Mesendoderm (in vitro differentiated cells): ENCODE measurements around the gene XAB2. TPM values are rescaled to one million over a fixed set of nuclear protein-coding genes. Genes with fewer than 3 reads are reported as not detected.

Source experiments
- DNase-seq: peaks from one replicate; pipeline ENCODE4 v3.0.0; 2013
- H2AK5ac ChIP-seq: 2 replicates; pipeline ENCODE4 v1.6.1; 2013; ENCODE audit warnings: low read length, inconsistent platforms
- H2BK120ac ChIP-seq: 2 replicates; pipeline ENCODE4 v1.6.1; 2013; ENCODE audit warnings: low read depth, mild to moderate bottlenecking, low read length, moderate library complexity, mixed read lengths
- H2BK15ac ChIP-seq: replicated peaks from 2 replicates; pipeline ENCODE4 v1.6.1; 2013; ENCODE audit warnings: low read depth, mild to moderate bottlenecking, moderate library complexity
- H2BK5ac ChIP-seq: 2 replicates; pipeline ENCODE4 v1.6.1; 2013; ENCODE audit warnings: low read length, inconsistent platforms
- H3K18ac ChIP-seq: 2 replicates; pipeline ENCODE4 v1.6.1; 2013; ENCODE audit warnings: mild to moderate bottlenecking, low read length, mixed read lengths
- H3K23ac ChIP-seq: one replicate; pipeline ENCODE4 v1.6.1; 2013; ENCODE audit warnings: low read length
- H3K27ac ChIP-seq: 2 replicates; pipeline ENCODE4 v1.5.1; 2013; ENCODE audit warnings: low read depth, mild to moderate bottlenecking, inconsistent platforms, low read length, moderate library complexity
- H3K27me3 ChIP-seq: 2 replicates; pipeline ENCODE4 v1.6.1; 2013; ENCODE audit warnings: low read length, control low read depth, mild to moderate bottlenecking, inconsistent platforms; ENCODE audit not compliant: insufficient read depth, poor library complexity
- H3K36me3 ChIP-seq: 2 replicates; pipeline ENCODE4 v1.6.1; 2013; ENCODE audit warnings: low read length, inconsistent platforms; ENCODE audit not compliant: control insufficient read depth, insufficient read depth
- H3K4ac ChIP-seq: one replicate; pipeline ENCODE4 v1.6.1; 2013; ENCODE audit warnings: low read depth, mild to moderate bottlenecking, low read length, moderate library complexity
- H3K4me1 ChIP-seq: 2 replicates; pipeline ENCODE4 v1.6.1; 2013; ENCODE audit warnings: low read depth, low read length, inconsistent platforms; ENCODE audit not compliant: control insufficient read depth
- H3K4me2 ChIP-seq: 2 replicates; pipeline ENCODE4 v1.6.1; 2013; ENCODE audit warnings: low read length
- H3K4me3 ChIP-seq: 2 replicates; pipeline ENCODE4 v1.5.1; 2013; ENCODE audit warnings: mild to moderate bottlenecking, low read length
- H3K56ac ChIP-seq: one replicate; pipeline ENCODE4 v1.6.1; 2013; ENCODE audit warnings: low read length
- H3K79me1 ChIP-seq: 2 replicates; pipeline ENCODE4 v1.6.1; 2013; ENCODE audit warnings: low read length, inconsistent platforms
- H3K79me2 ChIP-seq: 2 replicates; pipeline ENCODE4 v1.6.1; 2013; ENCODE audit warnings: mild to moderate bottlenecking, low read length; ENCODE audit not compliant: control insufficient read depth, insufficient read depth
- H3K9ac ChIP-seq: 2 replicates; pipeline ENCODE4 v1.6.1; 2013; ENCODE audit warnings: low read length, inconsistent platforms
- H4K5ac ChIP-seq: one replicate; pipeline ENCODE4 v1.6.1; 2013; ENCODE audit warnings: low read length
- H4K8ac ChIP-seq: one replicate; pipeline ENCODE4 v1.6.1; 2013; ENCODE audit warnings: low read depth, mild to moderate bottlenecking, control low read depth, low read length, moderate library complexity
- WGBS: extraction: QIAGEN DNeasy Blood & Tissue Kit; methylation state at CpG from one replicate; pipeline ENCODE4 v1.1.7; 2013; ENCODE audit warnings: low lambda C conversion rate, missing lambda C conversion rate; ENCODE audit not compliant: insufficient coverage; ENCODE audit errors: extremely low coverage; 5-methylcytosine and 5-hydroxymethylcytosine counted together
- polyA plus RNA-seq, 2 experiments: library from polyadenylated mRNA; stranded (reverse); fragments of 200-250 nt; gene quantifications; one replicate each; pipeline ENCODE4 v1.2.3, GENCODE V29; 2013

The XAB2 gene
- 21.0 TPM for polyA plus RNA-seq (2013, experiment 1 of 2)
- polyA plus RNA-seq (2013, experiment 2 of 2) = 20.3 TPM

- no CpG with 5 or more reads among the region's 40 CpGs for WGBS
- peak within 1 kb of the TSS; percentile 64 for H2AK5ac ChIP-seq
- no peak within 1 kb of the TSS for H2BK15ac ChIP-seq
- H3K56ac ChIP-seq = peak within 1 kb of the TSS; percentile 90
- no peak within 1 kb of the TSS for H3K27ac ChIP-seq
- H3K18ac ChIP-seq = no peak within 1 kb of the TSS
- H3K79me2 ChIP-seq = peaks cover 40% of the 10 kb centered on the region
- H3K4ac ChIP-seq = peak within 1 kb of the TSS; percentile 64
- peak; percentile 99 for DNase-seq
- no peaks in the 10 kb centered on the region for H3K36me3 ChIP-seq
- peaks cover 27% of the 10 kb centered on the region for H3K79me1 ChIP-seq
- H3K4me1 ChIP-seq = peaks cover 1% of the 10 kb centered on the region
- peak within 1 kb of the TSS; percentile 100 for H3K4me2 ChIP-seq
- peak within 1 kb of the TSS; percentile 41 for H4K8ac ChIP-seq
- no peaks in the 10 kb centered on the region for H3K27me3 ChIP-seq
- H3K4me3 ChIP-seq = peak within 1 kb of the TSS; percentile 97
- H2BK120ac ChIP-seq = no peak within 1 kb of the TSS
- H3K23ac ChIP-seq = no peak within 1 kb of the TSS
- no peak within 1 kb of the TSS for H2BK5ac ChIP-seq
- H4K5ac ChIP-seq = peak within 1 kb of the TSS; percentile 56
- peak within 1 kb of the TSS; percentile 93 for H3K9ac ChIP-seq
These were observed at the start of gene XAB2, which contains the start of gene PET100 for GRCh38 chr19:7629347-7630054. Gene XAB2, minus strand, starts transcription at chr19:7629545. Its CDS starts 18 bp downstream, at chr19:7629527. Gene PET100, plus strand, starts transcription at chr19:7629793. Its CDS starts 41 bp downstream, at chr19:7629834.

- H3K27me3 ChIP-seq = no peaks in the 10 kb centered on the region
- no peak overlapping the region for H3K4me2 ChIP-seq
- H2BK15ac ChIP-seq = no peak overlapping the region
- H3K4ac ChIP-seq = no peak overlapping the region
- H3K18ac ChIP-seq = no peak overlapping the region
- no CpG with 5 or more reads among the region's 12 CpGs for WGBS
- no peaks in the 10 kb centered on the region for H3K36me3 ChIP-seq
- DNase-seq = peak; percentile 51
- H2BK5ac ChIP-seq = no peak overlapping the region
- no peak overlapping the region for H2AK5ac ChIP-seq
- no peak overlapping the region for H3K27ac ChIP-seq
- peaks cover 4% of the 10 kb centered on the region for H3K79me2 ChIP-seq
- H3K79me1 ChIP-seq = peaks cover 3% of the 10 kb centered on the region
- H3K9ac ChIP-seq = no peak overlapping the region
- H2BK120ac ChIP-seq = no peak overlapping the region
- H3K23ac ChIP-seq = no peak overlapping the region
- no peak overlapping the region for H4K8ac ChIP-seq
- H4K5ac ChIP-seq = no peak overlapping the region
- no peak overlapping the region for H3K4me3 ChIP-seq
- no peak overlapping the region for H3K56ac ChIP-seq
- peaks cover 3% of the 10 kb centered on the region for H3K4me1 ChIP-seq
These were observed 48.4 kb upstream of the XAB2 start for GRCh38 chr19:7677669-7678311.

GRCh38 chr19:7676854-7677253 is 47.5 kb upstream of the XAB2 start, which contains the start of gene MCEMP1:
Gene MCEMP1, plus strand, starts transcription at chr19:7677090. Its CDS starts 31 bp downstream, at chr19:7677121.
- Histone ChIP-seq H3K4me1 (peaks cover under 1% of the 10 kb centered on the region), H3K27me3 (no peaks in the 10 kb centered on the region)
- DNase-seq = no peak

GRCh38 chr19:7676376-7676775 is 47.0 kb upstream of the XAB2 start:
- H2AK5ac ChIP-seq = no peak overlapping the region
- WGBS = no CpG with 5 or more reads among the region's 7 CpGs
- no peak for DNase-seq

More at GRCh38 chr19:7676854-7677253, 47.5 kb upstream of the XAB2 start, which contains the start of gene MCEMP1:
- no peak within 1 kb of the TSS for H2BK5ac ChIP-seq
- no peak within 1 kb of the TSS for H3K4ac ChIP-seq
- no peak within 1 kb of the TSS for H2BK15ac ChIP-seq
- H3K79me2 ChIP-seq = peaks cover under 1% of the 10 kb centered on the region
- no peak within 1 kb of the TSS for H3K4me3 ChIP-seq
- H3K56ac ChIP-seq = no peak within 1 kb of the TSS
- WGBS = no CpG with 5 or more reads among the region's 10 CpGs
- no peak within 1 kb of the TSS for H4K5ac ChIP-seq
- H2AK5ac ChIP-seq = no peak within 1 kb of the TSS
- H3K9ac ChIP-seq = no peak within 1 kb of the TSS
- no peak within 1 kb of the TSS for H3K18ac ChIP-seq
- no peak within 1 kb of the TSS for H2BK120ac ChIP-seq
- peaks cover under 1% of the 10 kb centered on the region for H3K79me1 ChIP-seq
- H3K23ac ChIP-seq = no peak within 1 kb of the TSS
- H3K4me2 ChIP-seq = no peak within 1 kb of the TSS
- no peak within 1 kb of the TSS for H4K8ac ChIP-seq
- no peaks in the 10 kb centered on the region for H3K36me3 ChIP-seq
- no peak within 1 kb of the TSS for H3K27ac ChIP-seq

GRCh38 chr19:7674010-7675005 is 45.0 kb upstream of the XAB2 start:
- DNase-seq = peak; percentile 66
- H3K27ac ChIP-seq = no peak overlapping the region
- no peak overlapping the region for H3K56ac ChIP-seq
- no peak overlapping the region for H3K23ac ChIP-seq
- H2BK120ac ChIP-seq = no peak overlapping the region
- no peaks in the 10 kb centered on the region for H3K27me3 ChIP-seq
- no peak overlapping the region for H3K4me3 ChIP-seq
- no peak overlapping the region for H2BK15ac ChIP-seq
- H2BK5ac ChIP-seq = no peak overlapping the region
- H4K5ac ChIP-seq = no peak overlapping the region
- no peaks in the 10 kb centered on the region for H3K4me1 ChIP-seq
- H3K79me1 ChIP-seq = no peaks in the 10 kb centered on the region
- H3K36me3 ChIP-seq = no peaks in the 10 kb centered on the region
- no peak overlapping the region for H3K9ac ChIP-seq
- no peak overlapping the region for H4K8ac ChIP-seq
- H3K4ac ChIP-seq = no peak overlapping the region
- H3K4me2 ChIP-seq = no peak overlapping the region
- 100% methylated on average over 2 of the region's 21 CpGs for WGBS
- H2AK5ac ChIP-seq = no peak overlapping the region
- no peak overlapping the region for H3K18ac ChIP-seq
- no peaks in the 10 kb centered on the region for H3K79me2 ChIP-seq

More at GRCh38 chr19:7676376-7676775, 47.0 kb upstream of the XAB2 start:
- Histone ChIP-seq H3K9ac (no peak overlapping the region), H4K8ac (no peak overlapping the region), H3K36me3 (no peaks in the 10 kb centered on the region), H3K79me1 (no peaks in the 10 kb centered on the region), H2BK15ac (no peak overlapping the region), H3K79me2 (no peaks in the 10 kb centered on the region), H4K5ac (no peak overlapping the region), H2BK5ac (no peak overlapping the region), H3K23ac (no peak overlapping the region), H3K4me1 (no peaks in the 10 kb centered on the region), H3K4ac (no peak overlapping the region), H3K4me2 (no peak overlapping the region), H3K27me3 (no peaks in the 10 kb centered on the region), H3K18ac (no peak overlapping the region), H3K4me3 (no peak overlapping the region), H2BK120ac (no peak overlapping the region), H3K27ac (no peak overlapping the region), H3K56ac (no peak overlapping the region)
